ENCODE results near the gene HERPUD1. TPM values are rescaled to one million over a fixed set of nuclear protein-coding genes. Genes with fewer than 3 reads are reported as not detected.

The HERPUD1 gene
- polyA plus RNA-seq, 1 experiment: 306 TPM

- CTCF ChIA-PET: no interaction called here
- Histone ChIP-seq H3K27me3 (ENCODE audit: control insufficient read depth, insufficient read depth, low read length) (no peaks in the 10 kb centered on the region), H3K4me3 (ENCODE audit: low read depth, low read length) (no peak overlapping the region), H3K36me3 (ENCODE audit: control insufficient read depth, insufficient read depth, low read length) (no peaks in the 10 kb centered on the region)
- POLR2A ChIA-PET: no interaction called here
- TF ChIP-seq, protein P1, sequence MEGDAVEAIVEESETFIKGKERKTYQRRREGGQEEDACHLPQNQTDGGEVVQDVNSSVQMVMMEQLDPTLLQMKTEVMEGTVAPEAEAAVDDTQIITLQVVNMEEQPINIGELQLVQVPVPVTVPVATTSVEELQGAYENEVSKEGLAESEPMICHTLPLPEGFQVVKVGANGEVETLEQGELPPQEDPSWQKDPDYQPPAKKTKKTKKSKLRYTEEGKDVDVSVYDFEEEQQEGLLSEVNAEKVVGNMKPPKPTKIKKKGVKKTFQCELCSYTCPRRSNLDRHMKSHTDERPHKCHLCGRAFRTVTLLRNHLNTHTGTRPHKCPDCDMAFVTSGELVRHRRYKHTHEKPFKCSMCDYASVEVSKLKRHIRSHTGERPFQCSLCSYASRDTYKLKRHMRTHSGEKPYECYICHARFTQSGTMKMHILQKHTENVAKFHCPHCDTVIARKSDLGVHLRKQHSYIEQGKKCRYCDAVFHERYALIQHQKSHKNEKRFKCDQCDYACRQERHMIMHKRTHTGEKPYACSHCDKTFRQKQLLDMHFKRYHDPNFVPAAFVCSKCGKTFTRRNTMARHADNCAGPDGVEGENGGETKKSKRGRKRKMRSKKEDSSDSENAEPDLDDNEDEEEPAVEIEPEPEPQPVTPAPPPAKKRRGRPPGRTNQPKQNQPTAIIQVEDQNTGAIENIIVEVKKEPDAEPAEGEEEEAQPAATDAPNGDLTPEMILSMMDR (IDR thresholded peaks at IDR 0.05; ENCODE audit: insufficient read depth, low read depth, low read length): no peak
- DNase-seq (ENCODE audit: low read depth): no peak
Observed at GRCh38 chr16:56886296-56886695, 45.6 kb upstream of the HERPUD1 start.

DNA sequence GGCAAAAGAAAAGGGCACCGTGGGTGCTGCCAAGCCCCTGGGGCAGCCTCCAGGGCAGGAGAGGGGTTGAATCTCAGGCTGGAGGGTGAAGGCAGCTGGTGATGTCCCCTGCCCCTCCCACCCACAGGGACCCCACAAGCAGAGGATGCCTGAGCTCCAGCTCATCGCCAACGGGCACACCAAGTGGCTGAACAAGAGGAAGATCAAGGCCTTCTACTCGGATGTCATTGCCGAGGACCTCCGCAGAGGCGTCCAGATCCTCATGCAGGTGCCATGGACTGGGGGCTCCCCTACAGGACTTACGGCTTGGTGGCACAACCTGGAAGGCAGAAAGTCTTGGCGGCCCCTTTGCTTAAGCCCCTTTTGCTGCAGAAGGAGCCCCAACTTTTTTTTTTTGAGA is 45.1 kb upstream of the HERPUD1 start:
- TF ChIP-seq, protein P1 (IDR thresholded peaks at IDR 0.05; ENCODE audit: insufficient read depth, low read depth, low read length): no peak
- Histone ChIP-seq H3K4me3 (ENCODE audit: low read depth, low read length) (no peak overlapping the region), H3K36me3 (ENCODE audit: control insufficient read depth, insufficient read depth, low read length) (no peaks in the 10 kb centered on the region), H3K27me3 (ENCODE audit: control insufficient read depth, insufficient read depth, low read length) (no peaks in the 10 kb centered on the region)
- CTCF ChIA-PET: no interaction called here
- POLR2A ChIA-PET: no interaction called here
- no peak for DNase-seq (ENCODE audit: low read depth)

DNA sequence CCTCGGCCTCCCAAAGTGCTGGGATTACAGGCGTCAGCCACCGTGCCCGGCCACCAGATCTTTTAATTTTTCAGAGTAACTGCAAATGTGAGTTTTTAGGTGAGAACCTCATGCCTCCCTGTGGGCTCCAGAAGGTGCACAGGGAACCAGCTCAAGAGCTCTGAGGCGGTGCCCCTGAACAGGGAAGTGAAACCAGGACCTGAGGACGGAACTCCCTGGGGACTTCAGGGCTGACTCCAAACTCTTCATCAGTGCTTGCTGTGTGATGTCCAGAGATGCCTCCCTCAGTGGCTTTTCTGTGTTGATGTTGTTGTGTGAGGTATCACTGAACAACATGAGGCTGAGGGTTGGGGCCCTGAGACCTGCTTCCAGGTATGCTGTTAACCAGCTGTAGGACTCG is 43.1 kb upstream of the HERPUD1 start:
- Histone ChIP-seq H3K4me3 (ENCODE audit: low read depth, low read length) (no peak overlapping the region), H3K36me3 (ENCODE audit: control insufficient read depth, insufficient read depth, low read length) (no peaks in the 10 kb centered on the region), H3K27me3 (ENCODE audit: control insufficient read depth, insufficient read depth, low read length) (no peaks in the 10 kb centered on the region)
- CTCF ChIA-PET: interaction anchor here (1.1 kb wide), 1 partner anchor 20 kb away, joined by 5 read pairs; no protein-coding TSS in a partner anchor
- DNase-seq (ENCODE audit: low read depth): no peak
- POLR2A ChIA-PET: no interaction called here
- TF ChIP-seq, protein P1 (IDR thresholded peaks at IDR 0.05; ENCODE audit: insufficient read depth, low read depth, low read length): no peak

- DNase-seq (ENCODE audit: low read depth): no peak
- no peaks in the 10 kb centered on the region for H3K36me3 ChIP-seq (ENCODE audit: control insufficient read depth, insufficient read depth, low read length)
- TF ChIP-seq, protein P1 (IDR thresholded peaks at IDR 0.05; ENCODE audit: insufficient read depth, low read depth, low read length): no peak
- ChIA-PET POLR2A (no interaction called here), CTCF (interaction anchor here (1.1 kb wide), 1 partner anchor 21 kb away, joined by 5 read pairs; no protein-coding TSS in a partner anchor)
- no peak overlapping the region for H3K4me3 ChIP-seq (ENCODE audit: low read depth, low read length)
- no peaks in the 10 kb centered on the region for H3K27me3 ChIP-seq (ENCODE audit: control insufficient read depth, insufficient read depth, low read length)
Observed at GRCh38 chr16:56889206-56889605, 42.7 kb upstream of the HERPUD1 start.

DNA sequence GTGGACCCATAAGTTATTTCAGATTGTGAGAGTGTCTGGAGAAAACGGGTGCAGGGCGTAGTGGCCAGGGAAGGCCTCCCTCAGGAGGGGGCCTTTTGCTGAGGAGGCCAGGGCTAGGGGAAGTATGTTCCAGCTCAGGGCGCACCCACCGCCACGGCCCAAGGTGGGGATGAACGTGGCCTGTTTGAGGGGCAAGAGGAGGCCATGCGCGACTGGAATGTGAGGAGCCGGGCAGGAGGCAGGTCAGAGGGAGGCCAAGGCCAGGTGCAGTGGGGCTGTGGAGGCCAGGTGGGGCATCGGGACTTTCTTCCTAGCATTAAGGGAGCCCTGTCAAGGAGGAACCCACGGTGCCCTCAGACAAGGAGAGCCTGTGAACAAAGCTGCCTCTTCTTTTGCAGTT is 40.3 kb upstream of the HERPUD1 start:
- Histone ChIP-seq H3K36me3 (ENCODE audit: control insufficient read depth, insufficient read depth, low read length) (no peaks in the 10 kb centered on the region), H3K4me3 (ENCODE audit: low read depth, low read length) (no peak overlapping the region), H3K27me3 (ENCODE audit: control insufficient read depth, insufficient read depth, low read length) (no peaks in the 10 kb centered on the region)
- CTCF ChIA-PET: no interaction called here
- no peak for DNase-seq (ENCODE audit: low read depth)
- POLR2A ChIA-PET: no interaction called here
- TF ChIP-seq, protein P1 (IDR thresholded peaks at IDR 0.05; ENCODE audit: insufficient read depth, low read depth, low read length): no peak
